ENCODE results near the gene IYD.
"Not testable (repeated sequence)": the region's sequence is repeated elsewhere in the genome, so short reads cannot be mapped to it uniquely, and the experiment has no call there.

IYD gene

GRCh38 chr6:150352321-150353296 lies 16.2 kb upstream of the IYD start:
- DNase-seq, result peak; percentile 87

- DNase-seq, result no peak
These were observed 15.4 kb upstream of the IYD start for GRCh38 chr6:150353445-150353844.

DNA sequence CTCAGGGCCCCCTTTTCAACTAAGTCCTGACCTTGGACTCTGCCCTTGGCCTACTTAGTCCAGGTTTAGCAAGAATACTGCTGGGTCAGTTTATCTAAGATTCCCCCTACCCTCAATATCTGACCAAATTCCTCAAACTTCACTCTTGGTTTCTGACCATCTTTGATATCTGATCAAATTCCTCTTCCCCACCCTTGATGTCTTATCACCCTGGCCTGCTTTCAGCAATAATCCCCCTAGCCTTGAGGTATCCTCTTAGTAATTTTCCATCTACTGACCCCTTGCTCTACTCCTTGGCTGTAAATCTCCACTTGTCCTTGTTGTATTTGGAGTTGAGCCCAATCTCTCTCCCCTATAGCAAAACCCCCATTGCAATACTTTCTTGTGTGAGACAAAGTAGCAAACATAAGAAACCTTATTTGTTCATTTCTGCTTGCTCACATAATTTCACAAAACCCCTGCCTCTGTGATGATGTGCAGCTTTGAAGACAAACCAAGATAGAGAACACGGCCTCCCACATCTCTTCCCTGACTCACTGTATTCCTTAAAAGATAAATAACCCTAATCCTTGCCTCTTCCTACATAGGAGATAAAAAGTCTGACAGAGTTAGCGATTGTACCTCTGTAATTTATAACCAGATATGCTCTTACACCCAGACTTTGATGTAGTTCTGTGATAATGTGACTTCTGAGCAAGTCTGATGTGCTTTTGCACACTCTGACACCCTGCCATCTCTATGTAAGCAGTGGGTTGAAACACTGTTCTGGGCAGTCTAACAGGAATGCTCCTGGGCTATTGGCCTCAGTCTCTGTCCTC lies 13.8 kb upstream of the IYD start:
- peak; percentile 22 for DNase-seq

DNA sequence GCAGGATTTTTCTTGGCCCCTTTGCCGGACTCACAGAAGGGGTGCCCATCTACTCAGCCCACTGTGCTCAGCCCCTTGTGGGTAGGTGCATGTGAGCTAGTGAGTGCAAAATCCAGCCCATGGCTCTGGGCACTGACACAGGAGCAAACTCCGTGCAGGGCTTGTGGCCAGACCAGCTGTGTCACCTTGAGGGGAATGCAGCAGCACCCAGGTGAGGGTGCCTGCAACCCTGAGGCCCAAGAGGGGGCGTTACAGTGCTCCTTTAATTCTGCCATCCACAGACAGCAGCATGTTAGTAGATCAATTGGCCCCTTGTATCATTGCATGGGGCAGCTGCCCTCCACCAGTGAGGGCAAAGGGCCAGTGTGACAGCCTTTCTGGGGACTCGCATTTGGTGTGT lies 12.9 kb upstream of the IYD start:
- DNase-seq, result no peak

DNA sequence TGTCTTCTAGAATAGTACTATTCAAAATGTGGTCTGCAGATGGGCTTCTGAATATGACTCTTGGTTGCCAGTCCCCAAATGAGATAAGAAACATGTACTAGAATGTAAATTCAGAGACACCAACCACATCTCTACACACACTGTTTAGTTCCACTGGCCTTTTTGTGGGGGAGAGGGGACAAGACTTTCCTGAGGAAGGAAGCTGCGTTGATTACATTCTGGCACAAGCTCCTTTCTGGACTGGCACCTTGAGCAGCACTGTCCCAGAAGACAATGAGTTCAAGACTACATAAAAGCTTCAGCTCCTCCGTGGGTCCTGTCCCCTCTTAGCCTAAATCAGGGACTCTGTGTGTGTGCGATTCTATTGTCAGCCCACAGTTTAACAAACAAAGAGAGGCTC lies 6.9 kb upstream of the IYD start:
- no peak for DNase-seq

- no peak for DNase-seq
These were observed 5.1 kb upstream of the IYD start for GRCh38 chr6:150363733-150364132.

DNA sequence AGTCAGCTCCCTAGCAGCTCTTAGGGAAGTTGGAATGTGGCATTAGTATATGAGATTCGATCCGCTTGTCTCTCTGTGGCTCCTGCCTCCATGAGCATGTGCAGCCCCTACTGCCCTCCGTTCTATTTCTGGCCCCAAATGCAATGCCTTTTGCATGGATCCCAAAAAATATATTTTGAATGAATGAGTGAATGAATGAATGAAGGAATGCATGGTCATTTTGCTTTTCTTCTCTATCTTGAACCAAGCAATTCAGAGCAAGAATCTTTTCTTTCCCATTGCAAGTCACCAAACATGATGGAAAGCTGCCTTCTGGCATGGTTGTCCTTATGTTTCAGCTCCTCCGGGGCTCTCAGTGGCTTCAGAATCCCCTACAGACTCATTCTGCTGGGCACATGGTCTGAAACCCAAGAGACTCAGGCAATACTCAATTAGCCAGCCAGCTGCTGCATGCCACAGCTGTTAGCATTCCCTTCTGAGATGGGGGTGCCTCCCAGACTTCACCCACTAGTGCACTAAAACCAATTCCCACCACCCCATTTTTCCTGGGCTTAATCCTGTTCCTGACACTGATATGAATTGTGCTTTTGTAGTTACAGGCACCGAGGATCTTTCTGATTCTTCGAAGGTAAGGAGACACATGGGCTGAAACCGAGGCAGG lies 2.6 kb upstream of the IYD start:
- no peak for DNase-seq

DNA sequence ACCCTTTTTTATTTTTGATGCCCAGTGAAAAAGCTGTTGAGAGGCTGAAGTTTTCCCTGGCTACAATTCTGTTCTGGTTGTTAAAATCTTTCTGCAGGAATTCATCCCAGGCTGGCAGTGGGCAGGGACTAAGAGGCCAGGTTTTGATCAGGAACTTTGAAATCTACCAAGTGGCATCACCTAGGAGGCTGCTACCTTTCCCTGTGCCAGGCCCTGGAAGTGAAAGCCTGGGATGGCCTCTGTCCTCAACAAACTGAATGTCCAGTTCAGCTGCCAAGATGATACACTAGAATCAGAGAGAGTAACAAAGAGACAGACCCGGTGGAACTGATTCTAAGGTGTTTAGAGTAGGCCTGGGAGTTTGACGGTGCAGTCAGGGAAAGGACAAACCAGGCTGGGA lies 596 bp downstream of the IYD start:
- no peak for DNase-seq

GRCh38 chr6:150370112-150370511 lies 1.3 kb downstream of the IYD start:
- no peak for DNase-seq

DNA sequence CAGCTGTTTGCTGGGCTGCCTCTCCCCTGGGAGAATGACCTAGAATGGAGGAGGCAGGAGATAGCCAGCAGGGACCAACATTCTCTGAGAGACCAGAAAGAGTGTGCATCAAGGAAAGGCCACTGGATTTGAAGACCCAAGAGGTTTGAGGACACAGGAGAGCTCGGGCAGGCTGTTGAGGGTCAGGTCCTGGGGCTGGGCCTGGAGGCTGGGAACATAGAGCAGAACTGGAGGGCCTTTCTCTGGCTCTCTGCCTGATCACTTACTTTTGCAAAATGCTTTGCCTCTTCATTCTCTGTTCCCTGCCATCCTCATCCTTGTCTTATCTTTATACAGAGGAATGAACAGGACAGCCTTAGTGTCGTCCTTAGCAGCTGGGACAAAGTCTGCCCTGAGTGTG lies 2.5 kb downstream of the IYD start:
- DNase-seq, result no peak

DNA sequence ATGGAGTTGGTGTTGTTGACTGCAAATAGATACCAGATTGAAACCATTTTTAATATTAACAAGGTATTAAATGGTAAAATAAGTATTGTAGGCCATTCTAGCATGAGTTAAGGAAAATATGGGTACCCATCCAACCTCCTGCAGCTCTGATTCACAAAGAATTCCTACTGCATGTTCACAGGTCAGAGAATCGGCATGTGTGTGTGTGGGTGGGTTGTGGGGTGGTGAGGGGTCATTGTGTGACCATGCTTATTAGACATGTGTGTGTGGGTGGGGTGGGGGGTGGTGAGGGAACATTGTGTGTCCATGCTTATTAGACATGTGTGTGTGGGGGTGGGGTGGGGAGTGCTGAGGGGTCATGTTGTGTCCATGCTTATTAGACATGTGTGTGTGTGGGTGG lies 3.2 kb downstream of the IYD start:
- no peak for DNase-seq

GRCh38 chr6:150373260-150373701 lies 4.5 kb downstream of the IYD start:
- peak; percentile 65 for DNase-seq

GRCh38 chr6:150374346-150374745 lies 5.5 kb downstream of the IYD start:
- DNase-seq, result not testable (repeated sequence)

DNA sequence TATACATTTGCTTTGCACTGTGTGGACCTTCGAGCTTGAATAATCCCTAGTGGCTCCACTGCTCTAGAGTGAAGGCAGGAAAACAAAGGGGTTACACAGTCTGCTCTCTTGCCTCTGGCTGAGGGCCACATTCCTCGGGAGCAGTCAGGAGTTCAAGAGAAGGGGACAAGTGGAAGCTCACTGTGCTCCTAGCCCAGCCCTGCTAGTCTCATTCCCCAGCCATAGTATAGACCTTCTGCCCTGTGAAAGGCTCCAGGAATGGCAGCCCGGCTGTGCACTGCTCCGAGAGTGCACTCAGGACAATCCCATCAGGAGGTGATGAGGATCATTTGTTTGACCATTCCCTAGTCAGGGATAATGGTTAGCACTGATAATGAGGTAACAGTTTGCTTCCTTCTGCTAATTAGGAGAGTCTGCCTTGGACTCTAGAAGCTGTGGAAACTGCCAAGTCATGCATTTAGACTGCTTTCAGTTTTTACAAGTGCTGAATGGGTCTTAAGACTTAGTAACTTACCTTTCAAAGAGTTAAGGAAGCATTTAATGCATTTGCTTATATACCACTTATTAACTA lies 8.5 kb downstream of the IYD start:
- DNase-seq, result no peak

GRCh38 chr6:150380256-150380655 lies 11.4 kb downstream of the IYD start:
- DNase-seq, result peak; percentile 8

DNA sequence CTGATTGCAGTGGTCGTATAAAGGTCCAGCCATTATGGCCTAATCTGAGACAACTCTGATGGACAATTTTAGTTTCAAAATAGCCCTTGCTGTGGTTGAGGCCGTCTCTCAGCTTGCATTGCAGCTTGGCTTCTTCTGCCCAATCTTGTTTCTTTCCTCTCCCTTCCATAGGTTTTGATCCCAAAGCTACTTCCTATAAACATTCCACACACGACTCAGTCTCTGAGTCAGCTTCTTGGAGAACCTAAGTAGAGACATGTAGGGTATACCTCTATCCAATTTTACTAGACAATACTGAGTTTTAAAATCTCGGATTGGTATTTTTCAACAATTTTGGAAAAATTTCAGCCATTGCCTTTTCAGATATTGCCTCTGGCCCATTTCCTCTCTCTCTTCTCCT lies 13.4 kb downstream of the IYD start:
- peak; percentile 66 for DNase-seq

DNA sequence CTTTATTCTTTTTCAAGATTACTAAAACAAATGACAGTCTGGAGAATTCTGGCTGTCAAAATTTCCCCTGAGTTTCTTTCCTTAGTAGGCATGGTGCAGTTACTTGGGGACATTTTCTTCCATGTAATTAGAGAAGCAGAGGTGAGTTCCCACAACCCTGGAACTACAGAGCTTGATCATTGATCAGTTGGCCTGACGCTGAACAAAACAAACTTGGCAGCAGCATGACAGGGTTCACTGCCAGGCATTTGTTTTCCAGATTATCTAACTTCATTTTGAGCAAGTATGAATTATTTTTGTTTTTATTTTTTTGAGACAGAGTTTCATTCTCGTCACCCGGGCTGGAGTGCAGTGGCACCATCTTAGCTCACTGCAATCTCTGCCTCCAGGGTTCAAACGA lies 22.6 kb downstream of the IYD start:
- DNase-seq, result no peak

GRCh38 chr6:150391890-150392289 lies 23.1 kb downstream of the IYD start:
- no peak for DNase-seq

- DNase-seq, result no peak
These were observed 23.8 kb downstream of the IYD start for GRCh38 chr6:150392452-150393220.

DNA sequence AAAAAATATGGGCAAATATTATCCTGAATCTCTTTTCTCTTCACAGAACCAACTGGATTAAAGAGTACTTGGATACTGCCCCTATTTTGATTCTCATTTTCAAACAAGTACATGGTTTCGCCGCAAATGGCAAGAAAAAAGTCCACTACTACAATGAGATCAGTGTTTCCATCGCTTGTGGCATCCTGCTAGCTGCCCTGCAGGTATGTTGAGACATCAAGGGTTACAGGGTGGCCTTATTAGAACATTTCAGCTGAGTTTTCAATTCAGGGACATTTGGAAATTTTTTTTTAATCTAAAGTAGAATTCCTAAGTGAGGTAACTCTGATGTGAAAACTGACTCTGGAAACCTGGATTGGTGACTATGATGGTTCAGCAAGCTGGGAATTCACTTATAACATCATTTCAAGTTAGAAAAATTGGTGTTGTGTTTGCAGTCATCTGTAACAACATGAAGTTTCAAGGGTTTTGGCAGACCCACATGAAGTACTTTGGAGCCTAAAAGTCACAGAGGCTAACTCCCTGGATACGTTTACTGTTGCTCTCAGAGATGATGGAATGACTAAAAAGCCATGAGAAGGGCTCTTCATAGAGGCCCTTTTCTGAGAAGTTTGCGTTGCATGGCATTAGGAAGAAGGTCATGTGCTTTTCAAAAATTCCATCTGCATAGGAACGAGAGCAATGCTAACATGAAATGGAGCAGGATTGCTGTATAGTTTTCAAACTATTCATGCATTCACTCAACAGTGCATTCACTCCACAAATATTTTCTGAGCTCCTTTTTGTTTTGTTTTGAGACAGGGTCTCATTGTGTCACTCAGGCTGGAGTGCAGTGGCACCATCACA lies 25.5 kb downstream of the IYD start:
- DNase-seq, result no peak

DNA sequence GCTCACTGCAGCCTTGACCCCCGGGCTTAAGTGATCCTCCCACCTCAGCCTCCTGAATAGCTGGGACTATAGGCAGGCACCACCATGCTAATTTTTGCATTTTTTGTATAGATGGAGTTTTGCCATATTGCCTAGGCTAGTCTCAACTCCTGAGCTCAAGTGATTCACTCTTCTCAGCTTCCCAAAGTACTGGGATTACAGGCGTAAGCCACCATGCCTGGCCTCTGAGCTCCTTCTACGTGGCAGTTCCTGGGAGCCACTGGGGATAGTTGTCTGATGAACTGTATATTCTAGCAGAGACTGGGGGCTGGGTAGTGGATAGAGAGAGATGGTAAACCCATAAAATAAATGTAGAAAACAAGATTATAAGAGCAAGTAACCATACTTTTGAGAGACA lies 26.1 kb downstream of the IYD start:
- no peak for DNase-seq
